WTC11 (cell line): ENCODE measurements around the gene PPEF2. TPM values are rescaled to one million over a fixed set of nuclear protein-coding genes. Genes with fewer than 3 reads are reported as not detected.
"Not testable (repeated sequence)": the region's sequence is repeated elsewhere in the genome, so short reads cannot be mapped to it uniquely, and the experiment has no call there.

Experiments
- ATAC-seq: fragments of 200-7000 bp; cut with Tn5 transposase; 2 replicates; pipeline ENCODE4 v1.10.0; 2021; ENCODE audit warnings: mild to moderate bottlenecking, moderate library complexity
- CTCF ChIA-PET: fragments of 300-600 bp; sonication (Branson Sonifier 250); formaldehyde crosslinking; loops from one replicate; lab custom pipeline; 2021; ENCODE audit warnings: antibody characterized with exemption; lab: Charles Lee
- POLR2A ChIA-PET: fragments of 350-600 bp; sonication (Branson Sonifier 250); formaldehyde crosslinking; loops from one replicate; lab custom pipeline; 2021; ENCODE audit warnings: antibody characterized with exemption; lab: Charles Lee
- DNase-seq: peaks from one replicate; pipeline ENCODE4 v3.0.0; 2021; ENCODE audit warnings: low spot score
- H3K27ac Mint-ChIP-seq: 2 replicates; pipeline ENCODE4 v1.8.0; 2021; ENCODE audit warnings: mixed read lengths
- H3K27me3 Mint-ChIP-seq: 2 replicates; pipeline ENCODE4 v1.8.0; 2021; ENCODE audit warnings: low read depth, mild to moderate bottlenecking, moderate library complexity, mixed read lengths
- H3K36me3 Mint-ChIP-seq: 2 replicates; pipeline ENCODE4 v1.8.0; 2021; ENCODE audit warnings: mixed read lengths
- H3K4me1 Mint-ChIP-seq: 2 replicates; pipeline ENCODE4 v1.8.0; 2022; ENCODE audit warnings: mixed read lengths
- H3K4me3 Mint-ChIP-seq: 2 replicates; pipeline ENCODE4 v1.8.0; 2021; ENCODE audit warnings: mild to moderate bottlenecking, moderate library complexity, mixed read lengths
- H3K9me3 Mint-ChIP-seq: 2 replicates; pipeline ENCODE4 v1.8.0; 2021; ENCODE audit warnings: mixed read lengths
- CBFB ChIP-seq: sonication (generic); formaldehyde crosslinking; IDR thresholded peaks from 2 replicates; pipeline ENCODE4 v1.8.1; 2022; ENCODE audit warnings: mild to moderate bottlenecking, low read depth, missing genetic modification reagents
- CREB1 ChIP-seq: sonication (generic); formaldehyde crosslinking; IDR thresholded peaks from 2 replicates; pipeline ENCODE4 v1.8.0; 2023; ENCODE audit warnings: mild to moderate bottlenecking, missing genetic modification reagents
- ELF4 ChIP-seq: sonication (generic); formaldehyde crosslinking; IDR thresholded peaks from 2 replicates; pipeline ENCODE4 v1.8.1; 2022; ENCODE audit warnings: low read depth, mild to moderate bottlenecking, moderate library complexity, missing genetic modification reagents
- JAZF1 ChIP-seq: fragments of 250-450 bp; sonication (Bioruptor Pico); IDR thresholded peaks from 2 replicates; pipeline ENCODE4 v1.9.0; 2021; ENCODE audit warnings: moderate library complexity, mild to moderate bottlenecking, inconsistent platforms
- KAT7 ChIP-seq: sonication (generic); formaldehyde crosslinking; IDR thresholded peaks from 2 replicates; pipeline ENCODE4 v1.8.1; 2023; ENCODE audit warnings: missing genetic modification reagents, mild to moderate bottlenecking, borderline replicate concordance
- NFATC4 ChIP-seq: fragments of 250-450 bp; sonication (Bioruptor Pico); IDR thresholded peaks from 2 replicates; pipeline ENCODE4 v1.9.0; 2021; ENCODE audit warnings: mild to moderate bottlenecking
- NFYB ChIP-seq: sonication (generic); formaldehyde crosslinking; conservative IDR thresholded peaks from 2 replicates; pipeline ENCODE4 v1.8.0; 2022; ENCODE audit warnings: low read depth, missing genetic modification reagents
- TEAD1 ChIP-seq: sonication (generic); formaldehyde crosslinking; IDR thresholded peaks from 2 replicates; pipeline ENCODE4 v1.8.0; 2022; ENCODE audit warnings: mild to moderate bottlenecking, missing genetic modification reagents
- ZNF263 ChIP-seq: sonication (generic); formaldehyde crosslinking; IDR thresholded peaks from 2 replicates; pipeline ENCODE4 v1.8.1; 2022; ENCODE audit warnings: low read depth, mild to moderate bottlenecking, moderate library complexity, missing genetic modification reagents
- total RNA-seq: library from RNA; stranded (reverse); gene quantifications from 3 replicates; pipeline ENCODE4 v1.2.3, GENCODE V29; 2021
- TF ChIP-seq, protein P1 (sequence below): sonication (generic); formaldehyde crosslinking; IDR thresholded peaks from 2 replicates; pipeline ENCODE4 v1.8.0; 2022; ENCODE audit warnings: missing genetic modification reagents
- TF ChIP-seq, protein P2 (sequence below): sonication (generic); formaldehyde crosslinking; IDR thresholded peaks from 2 replicates; pipeline ENCODE4 v1.8.1; 2022; ENCODE audit warnings: missing genetic modification reagents, borderline replicate concordance
- TF ChIP-seq, protein P3 (sequence below): sonication (generic); formaldehyde crosslinking; IDR thresholded peaks from 2 replicates; pipeline ENCODE4 v1.8.1; 2022; ENCODE audit warnings: low read depth, missing genetic modification reagents, borderline replicate concordance
- TF ChIP-seq, protein P4 (sequence below): sonication (generic); formaldehyde crosslinking; IDR thresholded peaks from 2 replicates; pipeline ENCODE4 v1.8.0; 2022; ENCODE audit warnings: mild to moderate bottlenecking, missing genetic modification reagents
- TF ChIP-seq, protein P5 (sequence below): sonication (generic); formaldehyde crosslinking; IDR thresholded peaks from 2 replicates; pipeline ENCODE4 v1.8.0; 2022; ENCODE audit warnings: mild to moderate bottlenecking, missing genetic modification reagents

PPEF2 gene
- total RNA-seq, 1 experiment from 2014 or later: not detected

DNA sequence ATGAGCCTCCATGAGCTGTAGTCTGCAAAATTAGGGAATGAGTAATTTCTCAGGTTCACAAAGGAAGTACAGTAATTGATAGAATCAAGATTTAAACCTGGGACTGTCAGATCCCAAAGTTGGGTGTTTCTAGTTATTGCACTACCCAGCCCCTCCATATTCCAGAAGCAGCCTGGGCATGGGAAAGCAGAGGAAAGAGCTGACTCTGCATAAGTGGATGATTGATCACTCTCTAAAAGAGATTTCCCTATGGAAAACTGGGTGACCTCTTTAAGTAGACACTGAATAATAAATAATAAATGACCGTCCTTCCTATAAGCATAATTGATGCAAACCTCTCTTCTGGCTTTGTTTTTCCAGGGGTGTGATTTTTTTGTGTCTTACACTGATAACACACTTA lies 33.4 kb upstream of the PPEF2 start (continued):
- no peak for TF ChIP-seq CBFB (CRISPR knock-in tag)
- no peak for TF ChIP-seq NFYB
- no peak for TF ChIP-seq KAT7 (CRISPR knock-in tag)
- TF ChIP-seq ZNF263 (CRISPR knock-in tag): no peak
- TF ChIP-seq ELF4 (CRISPR knock-in tag): no peak
- TF ChIP-seq, protein P1, sequence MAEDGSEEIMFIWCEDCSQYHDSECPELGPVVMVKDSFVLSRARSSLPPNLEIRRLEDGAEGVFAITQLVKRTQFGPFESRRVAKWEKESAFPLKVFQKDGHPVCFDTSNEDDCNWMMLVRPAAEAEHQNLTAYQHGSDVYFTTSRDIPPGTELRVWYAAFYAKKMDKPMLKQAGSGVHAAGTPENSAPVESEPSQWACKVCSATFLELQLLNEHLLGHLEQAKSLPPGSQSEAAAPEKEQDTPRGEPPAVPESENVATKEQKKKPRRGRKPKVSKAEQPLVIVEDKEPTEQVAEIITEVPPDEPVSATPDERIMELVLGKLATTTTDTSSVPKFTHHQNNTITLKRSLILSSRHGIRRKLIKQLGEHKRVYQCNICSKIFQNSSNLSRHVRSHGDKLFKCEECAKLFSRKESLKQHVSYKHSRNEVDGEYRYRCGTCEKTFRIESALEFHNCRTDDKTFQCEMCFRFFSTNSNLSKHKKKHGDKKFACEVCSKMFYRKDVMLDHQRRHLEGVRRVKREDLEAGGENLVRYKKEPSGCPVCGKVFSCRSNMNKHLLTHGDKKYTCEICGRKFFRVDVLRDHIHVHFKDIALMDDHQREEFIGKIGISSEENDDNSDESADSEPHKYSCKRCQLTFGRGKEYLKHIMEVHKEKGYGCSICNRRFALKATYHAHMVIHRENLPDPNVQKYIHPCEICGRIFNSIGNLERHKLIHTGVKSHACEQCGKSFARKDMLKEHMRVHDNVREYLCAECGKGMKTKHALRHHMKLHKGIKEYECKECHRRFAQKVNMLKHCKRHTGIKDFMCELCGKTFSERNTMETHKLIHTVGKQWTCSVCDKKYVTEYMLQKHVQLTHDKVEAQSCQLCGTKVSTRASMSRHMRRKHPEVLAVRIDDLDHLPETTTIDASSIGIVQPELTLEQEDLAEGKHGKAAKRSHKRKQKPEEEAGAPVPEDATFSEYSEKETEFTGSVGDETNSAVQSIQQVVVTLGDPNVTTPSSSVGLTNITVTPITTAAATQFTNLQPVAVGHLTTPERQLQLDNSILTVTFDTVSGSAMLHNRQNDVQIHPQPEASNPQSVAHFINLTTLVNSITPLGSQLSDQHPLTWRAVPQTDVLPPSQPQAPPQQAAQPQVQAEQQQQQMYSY: no peak
- TF ChIP-seq, all 79 proteins: peak for 0

DNA sequence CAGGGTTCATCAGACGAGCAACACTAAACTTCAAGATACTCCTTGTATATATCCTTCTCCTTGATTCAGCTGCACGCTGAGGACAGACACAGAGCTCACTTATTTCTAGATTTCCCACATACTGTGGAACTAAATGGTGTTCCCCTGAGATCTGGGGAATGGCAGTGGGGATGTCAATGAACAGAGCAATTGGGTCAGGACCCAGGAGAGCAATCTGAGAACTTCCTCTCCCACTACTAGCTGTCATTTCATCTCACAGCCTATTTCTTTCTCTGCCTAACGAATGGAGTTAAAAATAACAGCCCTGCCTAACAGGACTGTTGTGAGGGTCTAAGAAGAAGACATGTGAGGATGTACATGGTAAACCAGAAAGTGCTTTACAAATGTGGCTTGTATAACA lies 27.9 kb upstream of the PPEF2 start:
- H3K4me1 Mint-ChIP-seq: peaks cover 3% of the 10 kb centered on the region
- no peak for DNase-seq
- no peak overlapping the region for H3K4me3 Mint-ChIP-seq
- no peaks in the 10 kb centered on the region for H3K27me3 Mint-ChIP-seq
- ChIA-PET POLR2A (no interaction called here), CTCF (interaction anchor here (1.3 to 3.4 kb wide), 2 partner anchors 14 to 66 kb away, joined by 3 to 21 read pairs; no protein-coding TSS in a partner anchor)
- TF ChIP-seq CREB1 (CRISPR knock-in tag) (no peak), JAZF1 (CRISPR knock-in tag) (no peak), NFATC4 (CRISPR knock-in tag) (no peak), TEAD1 (CRISPR knock-in tag) (no peak)
- TF ChIP-seq, protein P2, sequence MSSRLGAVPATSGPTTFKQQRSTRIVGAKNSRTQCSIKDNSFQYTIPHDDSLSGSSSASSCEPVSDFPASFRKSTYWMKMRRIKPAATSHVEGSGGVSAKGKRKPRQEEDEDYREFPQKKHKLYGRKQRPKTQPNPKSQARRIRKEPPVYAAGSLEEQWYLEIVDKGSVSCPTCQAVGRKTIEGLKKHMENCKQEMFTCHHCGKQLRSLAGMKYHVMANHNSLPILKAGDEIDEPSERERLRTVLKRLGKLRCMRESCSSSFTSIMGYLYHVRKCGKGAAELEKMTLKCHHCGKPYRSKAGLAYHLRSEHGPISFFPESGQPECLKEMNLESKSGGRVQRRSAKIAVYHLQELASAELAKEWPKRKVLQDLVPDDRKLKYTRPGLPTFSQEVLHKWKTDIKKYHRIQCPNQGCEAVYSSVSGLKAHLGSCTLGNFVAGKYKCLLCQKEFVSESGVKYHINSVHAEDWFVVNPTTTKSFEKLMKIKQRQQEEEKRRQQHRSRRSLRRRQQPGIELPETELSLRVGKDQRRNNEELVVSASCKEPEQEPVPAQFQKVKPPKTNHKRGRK: no peak
- TF ChIP-seq, protein P3, sequence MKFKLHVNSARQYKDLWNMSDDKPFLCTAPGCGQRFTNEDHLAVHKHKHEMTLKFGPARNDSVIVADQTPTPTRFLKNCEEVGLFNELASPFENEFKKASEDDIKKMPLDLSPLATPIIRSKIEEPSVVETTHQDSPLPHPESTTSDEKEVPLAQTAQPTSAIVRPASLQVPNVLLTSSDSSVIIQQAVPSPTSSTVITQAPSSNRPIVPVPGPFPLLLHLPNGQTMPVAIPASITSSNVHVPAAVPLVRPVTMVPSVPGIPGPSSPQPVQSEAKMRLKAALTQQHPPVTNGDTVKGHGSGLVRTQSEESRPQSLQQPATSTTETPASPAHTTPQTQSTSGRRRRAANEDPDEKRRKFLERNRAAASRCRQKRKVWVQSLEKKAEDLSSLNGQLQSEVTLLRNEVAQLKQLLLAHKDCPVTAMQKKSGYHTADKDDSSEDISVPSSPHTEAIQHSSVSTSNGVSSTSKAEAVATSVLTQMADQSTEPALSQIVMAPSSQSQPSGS (CRISPR knock-in tag): no peak
- TF ChIP-seq, protein P4, sequence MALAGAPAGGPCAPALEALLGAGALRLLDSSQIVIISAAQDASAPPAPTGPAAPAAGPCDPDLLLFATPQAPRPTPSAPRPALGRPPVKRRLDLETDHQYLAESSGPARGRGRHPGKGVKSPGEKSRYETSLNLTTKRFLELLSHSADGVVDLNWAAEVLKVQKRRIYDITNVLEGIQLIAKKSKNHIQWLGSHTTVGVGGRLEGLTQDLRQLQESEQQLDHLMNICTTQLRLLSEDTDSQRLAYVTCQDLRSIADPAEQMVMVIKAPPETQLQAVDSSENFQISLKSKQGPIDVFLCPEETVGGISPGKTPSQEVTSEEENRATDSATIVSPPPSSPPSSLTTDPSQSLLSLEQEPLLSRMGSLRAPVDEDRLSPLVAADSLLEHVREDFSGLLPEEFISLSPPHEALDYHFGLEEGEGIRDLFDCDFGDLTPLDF (CRISPR knock-in tag): no peak
- no peak for ATAC-seq
- peaks cover 3% of the 10 kb centered on the region; the same call in 1 of the 2 replicates for H3K36me3 Mint-ChIP-seq
- H3K27ac Mint-ChIP-seq: no peak overlapping the region
- H3K9me3 Mint-ChIP-seq: peaks cover 3% of the 10 kb centered on the region; the same call in 1 of the 2 replicates

DNA sequence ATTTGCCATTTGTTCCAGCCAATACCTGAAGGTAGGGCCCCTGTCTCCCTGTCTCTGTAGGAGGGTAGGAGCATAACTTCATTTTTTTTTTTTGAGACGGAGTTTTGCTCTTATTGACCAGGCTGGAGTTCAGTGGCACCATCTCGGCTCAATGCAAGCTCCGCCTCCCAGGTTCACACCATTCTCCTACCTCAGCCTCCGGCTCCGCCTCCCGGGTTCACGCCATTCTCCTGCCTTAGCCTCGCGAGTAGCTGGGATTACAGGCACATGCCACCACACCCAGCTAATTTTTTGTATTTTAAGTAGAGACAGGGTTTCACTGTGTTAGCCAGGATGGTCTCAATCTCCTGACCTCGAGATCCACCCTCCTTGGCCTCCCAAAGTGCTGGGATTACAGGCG lies 22.7 kb upstream of the PPEF2 start:
- H3K27me3 Mint-ChIP-seq, H3K4me3 Mint-ChIP-seq, POLR2A ChIA-PET, H3K9me3 Mint-ChIP-seq: not testable (repeated sequence)
- ATAC-seq (peak; percentile 77), DNase-seq (peak; percentile 53)
- CTCF ChIA-PET: interaction anchor here (0.8 to 3.3 kb wide), 2 partner anchors 9 to 29 kb away, joined by 4 to 18 read pairs; no protein-coding TSS in a partner anchor
- 0 out of 2 replicates have a peak overlapping the region, but pooled peaks have one; percentile 30 for H3K27ac Mint-ChIP-seq
- H3K4me1 Mint-ChIP-seq: peaks cover 31% of the 10 kb centered on the region
- peaks cover 17% of the 10 kb centered on the region for H3K36me3 Mint-ChIP-seq
- TF ChIP-seq, protein P5, sequence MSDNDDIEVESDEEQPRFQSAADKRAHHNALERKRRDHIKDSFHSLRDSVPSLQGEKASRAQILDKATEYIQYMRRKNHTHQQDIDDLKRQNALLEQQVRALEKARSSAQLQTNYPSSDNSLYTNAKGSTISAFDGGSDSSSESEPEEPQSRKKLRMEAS: peak; percentile 45; the same call in 1 of the 2 replicates
- TF ChIP-seq, all 79 proteins: peak for 1; not testable (repeated sequence) for 78
